Activated naive CD8-positive, alpha-beta T cell treated with anti-CD3 and anti-CD28 coated beads, Interleukin-2, amount 10 ng/mL, durations not matched to agents 7 days and 5 days (primary cell): ENCODE results near the gene DOCK11. TPM values are rescaled to one million over a fixed set of nuclear protein-coding genes. Genes with fewer than 3 reads are reported as not detected.
A peak's percentile ranks its signal among the peaks of the same experiment; 100 is the strongest.
"Not testable (repeated sequence)": the region's sequence is repeated elsewhere in the genome, so short reads cannot be mapped to it uniquely, and the experiment has no call there.

Experiments used
- ATAC-seq: fragments of 150-1000 bp; cut with Tn5 transposase; one replicate; pipeline ENCODE4 v1.10.0; 2021; ENCODE audit warnings: low read depth, moderate library complexity
- POLR2A ChIA-PET: fragments of 350-600 bp; sonication (Branson Sonifier 250); formaldehyde crosslinking; loops from one replicate; lab custom pipeline; 2021; ENCODE audit warnings: antibody characterized with exemption; lab: Charles Lee
- DNase-seq: peaks from one replicate; pipeline ENCODE4 v3.0.0; 2021
- H3K27ac Mint-ChIP-seq: one replicate; pipeline ENCODE4 v1.8.0; 2022; ENCODE audit warnings: mild to moderate bottlenecking, mixed read lengths
- H3K27me3 Mint-ChIP-seq: one replicate; pipeline ENCODE4 v1.8.0; 2022; ENCODE audit warnings: mild to moderate bottlenecking, moderate library complexity, mixed read lengths
- H3K36me3 Mint-ChIP-seq: one replicate; pipeline ENCODE4 v1.8.0; 2021; ENCODE audit warnings: mild to moderate bottlenecking, mixed read lengths
- H3K4me1 Mint-ChIP-seq: one replicate; pipeline ENCODE4 v1.8.0; 2021; ENCODE audit warnings: mixed read lengths
- H3K4me3 Mint-ChIP-seq: one replicate; pipeline ENCODE4 v1.8.0; 2022; ENCODE audit warnings: mild to moderate bottlenecking, moderate library complexity, mixed read lengths
- H3K9me3 Mint-ChIP-seq: one replicate; pipeline ENCODE4 v1.8.0; 2021; ENCODE audit warnings: mixed read lengths
- total RNA-seq, 2 experiments: library from RNA; stranded (reverse); gene quantifications; one replicate each; pipeline ENCODE4 v1.2.3, GENCODE V29; 2021

DOCK11 gene
- total RNA-seq, 2 experiments from 2014 or later: 71.9 to 80.4 TPM

DNA sequence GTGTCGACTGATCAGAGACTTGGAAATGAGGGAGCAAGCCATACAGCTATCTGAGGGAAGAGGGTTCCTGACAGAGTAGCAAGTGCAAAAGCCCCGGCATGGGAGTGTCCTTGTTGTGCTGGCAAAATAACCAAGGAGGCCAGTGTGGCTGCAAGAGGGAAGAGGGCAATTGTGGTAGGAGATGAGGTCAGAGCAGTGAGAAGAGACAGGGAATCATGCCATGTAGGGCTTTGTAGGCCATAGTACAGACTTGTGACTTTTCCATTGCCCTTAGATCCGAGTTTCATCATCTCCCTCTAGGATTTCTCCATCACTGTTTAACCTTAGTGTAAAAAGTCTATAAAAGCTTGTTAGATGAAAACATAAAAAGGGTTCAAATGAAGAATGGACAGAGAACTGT is 76.2 kb downstream of the DOCK11 start:
- H3K27ac Mint-ChIP-seq: no peak overlapping the region
- no peaks in the 10 kb centered on the region for H3K27me3 Mint-ChIP-seq
- H3K4me1 Mint-ChIP-seq: no peaks in the 10 kb centered on the region
- H3K9me3 Mint-ChIP-seq: no peaks in the 10 kb centered on the region
- DNase-seq (no peak), ATAC-seq (no peak)
- peaks cover 18% of the 10 kb centered on the region for H3K36me3 Mint-ChIP-seq
- H3K4me3 Mint-ChIP-seq: no peak overlapping the region
- POLR2A ChIA-PET: no interaction called here

DNA sequence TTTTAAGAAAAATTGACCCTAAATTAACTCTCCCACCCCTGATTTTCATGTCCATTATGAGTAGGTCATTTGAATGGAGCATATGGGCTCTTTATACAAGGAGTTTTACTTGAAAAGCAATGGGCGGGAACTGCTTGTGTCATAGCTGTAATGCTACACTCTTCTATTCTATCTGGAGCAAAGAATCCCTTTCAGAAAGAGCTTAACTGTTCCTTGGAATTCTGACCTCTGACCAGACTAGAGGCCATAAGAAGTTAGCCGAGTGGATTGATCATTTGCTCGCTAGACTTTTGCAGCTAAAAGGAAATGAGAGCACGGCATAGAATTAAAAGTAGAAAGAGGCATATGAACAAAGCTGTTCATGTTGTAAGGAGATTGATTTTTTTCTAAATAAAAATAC is 79.1 kb downstream of the DOCK11 start:
- POLR2A ChIA-PET: no interaction called here
- Mint-ChIP-seq H3K27ac (no peak overlapping the region), H3K9me3 (no peaks in the 10 kb centered on the region), H3K36me3 (peaks cover 17% of the 10 kb centered on the region), H3K27me3 (no peaks in the 10 kb centered on the region), H3K4me3 (no peak overlapping the region), H3K4me1 (no peaks in the 10 kb centered on the region)
- DNase-seq (no peak), ATAC-seq (no peak)

DNA sequence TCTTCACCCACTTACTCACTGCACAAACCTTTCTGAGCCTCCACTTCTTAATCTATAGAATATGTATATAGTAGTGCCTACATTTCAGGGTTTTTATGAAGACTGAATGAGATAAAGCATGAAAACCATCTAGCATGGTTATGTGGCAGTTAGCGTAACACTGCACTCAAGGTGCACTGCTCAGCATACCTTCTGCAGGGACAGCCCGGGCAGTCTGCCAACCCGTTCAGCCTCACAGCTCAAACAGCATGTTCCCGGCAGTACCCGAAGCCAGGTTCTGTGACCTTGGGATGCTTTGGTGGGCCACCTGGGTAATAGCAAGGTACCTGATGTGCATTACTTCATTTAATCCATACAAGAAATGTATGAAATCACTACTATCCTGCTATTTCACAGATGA is 81.4 kb downstream of the DOCK11 start:
- no peak overlapping the region for H3K4me3 Mint-ChIP-seq
- ATAC-seq (no peak), DNase-seq (no peak)
- no peak overlapping the region for H3K27ac Mint-ChIP-seq
- POLR2A ChIA-PET: no interaction called here
- H3K36me3 Mint-ChIP-seq: peaks cover 16% of the 10 kb centered on the region
- H3K4me1 Mint-ChIP-seq: no peaks in the 10 kb centered on the region
- H3K27me3 Mint-ChIP-seq: no peaks in the 10 kb centered on the region
- H3K9me3 Mint-ChIP-seq: no peaks in the 10 kb centered on the region

DNA sequence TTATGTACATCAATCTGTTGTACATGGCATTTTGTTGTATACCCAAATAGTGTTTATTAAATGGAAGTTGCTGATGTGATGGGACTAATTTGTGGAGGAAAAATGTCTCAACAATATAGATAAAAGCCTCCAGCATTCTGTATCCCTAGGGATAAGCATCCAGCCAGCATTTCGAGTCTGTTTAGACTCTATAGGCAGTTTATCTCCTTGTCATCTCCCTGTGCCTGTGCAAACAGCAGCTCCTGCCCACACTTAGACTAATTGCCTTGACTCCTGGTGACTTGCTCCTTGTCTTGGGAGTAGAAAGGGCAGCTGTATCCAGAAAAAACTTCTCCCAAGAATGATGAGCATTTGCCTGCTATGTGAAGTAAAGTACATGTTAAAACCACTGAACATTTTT is 83.8 kb downstream of the DOCK11 start:
- H3K9me3 Mint-ChIP-seq: no peaks in the 10 kb centered on the region
- no peaks in the 10 kb centered on the region for H3K4me1 Mint-ChIP-seq
- DNase-seq: no peak
- no peak overlapping the region for H3K4me3 Mint-ChIP-seq
- H3K36me3 Mint-ChIP-seq: peaks cover 19% of the 10 kb centered on the region
- no peaks in the 10 kb centered on the region for H3K27me3 Mint-ChIP-seq
- POLR2A ChIA-PET: no interaction called here
- ATAC-seq: no peak
- H3K27ac Mint-ChIP-seq: no peak overlapping the region

DNA sequence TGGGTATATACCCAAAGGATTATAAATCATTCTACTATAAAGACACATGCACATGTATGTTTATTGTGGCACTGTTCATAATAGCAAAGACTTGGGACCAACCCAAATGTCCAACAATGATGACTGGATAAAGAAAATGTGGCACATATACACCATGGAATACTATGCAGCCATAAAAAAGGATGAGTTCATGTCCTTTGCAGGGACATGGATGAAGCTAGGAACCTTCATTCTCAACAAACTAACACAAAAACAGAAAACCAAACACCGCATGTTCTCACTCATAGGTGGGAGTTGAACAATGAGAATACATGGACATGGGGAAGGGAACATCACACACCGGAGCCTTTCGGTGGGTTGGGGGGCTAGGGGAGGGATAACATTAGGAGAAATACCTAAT is 87.3 kb downstream of the DOCK11 start:
- DNase-seq, H3K4me1 Mint-ChIP-seq, H3K9me3 Mint-ChIP-seq, H3K27me3 Mint-ChIP-seq, H3K27ac Mint-ChIP-seq, POLR2A ChIA-PET, ATAC-seq, H3K4me3 Mint-ChIP-seq: not testable (repeated sequence)
- peaks cover 29% of the 10 kb centered on the region for H3K36me3 Mint-ChIP-seq

DNA sequence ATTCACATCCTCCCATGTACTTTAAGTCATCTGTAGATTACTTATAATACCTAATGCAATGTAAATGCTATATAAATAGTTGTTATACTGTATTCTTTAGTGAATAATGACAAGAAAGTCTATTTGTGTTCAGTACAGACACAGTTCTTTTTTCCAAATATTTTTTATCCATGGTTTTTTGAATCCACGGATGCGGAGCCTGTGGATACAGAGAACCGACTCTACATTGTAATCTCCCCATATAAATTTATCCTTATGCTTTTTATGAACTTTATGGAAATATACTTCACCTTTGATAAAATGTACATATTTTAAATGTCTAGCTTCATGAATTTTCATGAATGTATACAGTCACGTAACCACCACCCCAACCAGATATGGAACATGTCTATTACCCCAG is 88.2 kb downstream of the DOCK11 start:
- no peak for ATAC-seq
- DNase-seq: no peak
- H3K27ac Mint-ChIP-seq: no peak overlapping the region
- H3K9me3 Mint-ChIP-seq: no peaks in the 10 kb centered on the region
- H3K36me3 Mint-ChIP-seq: peaks cover 28% of the 10 kb centered on the region
- no peaks in the 10 kb centered on the region for H3K27me3 Mint-ChIP-seq
- POLR2A ChIA-PET: no interaction called here
- H3K4me3 Mint-ChIP-seq: no peak overlapping the region
- peaks cover 2% of the 10 kb centered on the region for H3K4me1 Mint-ChIP-seq

DNA sequence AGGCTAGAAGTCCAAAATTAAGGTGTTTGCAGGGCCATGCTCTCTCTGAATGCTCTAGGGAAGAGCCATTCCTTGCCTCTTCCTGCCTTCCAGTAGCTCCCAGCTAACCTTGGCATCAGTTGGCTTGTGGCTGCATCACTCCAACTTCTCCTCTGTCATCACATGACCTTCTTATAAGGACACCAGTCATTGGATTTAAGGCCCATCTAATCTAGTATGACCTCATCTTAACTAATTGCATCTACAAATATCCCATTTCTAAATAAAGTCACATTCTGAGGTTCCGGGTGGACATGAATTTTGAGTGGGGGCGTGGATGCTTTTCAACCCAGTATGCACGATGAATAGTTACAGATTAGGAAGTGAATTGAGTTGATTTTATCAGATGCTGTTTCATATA is 89.7 kb downstream of the DOCK11 start:
- DNase-seq: no peak
- no peak overlapping the region for H3K4me3 Mint-ChIP-seq
- no peaks in the 10 kb centered on the region for H3K27me3 Mint-ChIP-seq
- ATAC-seq: no peak
- POLR2A ChIA-PET: no interaction called here
- peaks cover 2% of the 10 kb centered on the region for H3K4me1 Mint-ChIP-seq
- H3K27ac Mint-ChIP-seq: no peak overlapping the region
- no peaks in the 10 kb centered on the region for H3K9me3 Mint-ChIP-seq
- H3K36me3 Mint-ChIP-seq: peaks cover 24% of the 10 kb centered on the region

DNA sequence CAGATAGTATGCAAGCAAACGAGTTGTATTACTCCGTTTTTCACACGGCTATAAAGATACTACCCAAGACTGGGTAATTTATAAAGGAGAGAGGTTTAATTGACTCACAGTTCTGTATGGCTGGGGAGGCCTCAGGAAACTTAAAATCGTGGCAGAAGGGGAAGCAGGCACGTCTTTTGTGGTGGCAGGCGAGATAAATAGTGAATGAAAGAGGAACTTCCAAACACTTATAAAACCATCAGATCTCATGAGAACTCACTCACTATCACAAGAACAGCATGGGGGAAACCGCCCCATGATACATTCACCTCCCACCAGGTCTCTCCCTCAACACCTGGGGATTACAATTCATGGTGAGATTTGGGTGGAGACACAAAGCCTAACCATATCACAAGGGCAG is 90.6 kb downstream of the DOCK11 start:
- H3K4me1 Mint-ChIP-seq, ATAC-seq, POLR2A ChIA-PET, H3K27me3 Mint-ChIP-seq, DNase-seq, H3K9me3 Mint-ChIP-seq, H3K27ac Mint-ChIP-seq, H3K4me3 Mint-ChIP-seq: not testable (repeated sequence)
- H3K36me3 Mint-ChIP-seq: peaks cover 26% of the 10 kb centered on the region

DNA sequence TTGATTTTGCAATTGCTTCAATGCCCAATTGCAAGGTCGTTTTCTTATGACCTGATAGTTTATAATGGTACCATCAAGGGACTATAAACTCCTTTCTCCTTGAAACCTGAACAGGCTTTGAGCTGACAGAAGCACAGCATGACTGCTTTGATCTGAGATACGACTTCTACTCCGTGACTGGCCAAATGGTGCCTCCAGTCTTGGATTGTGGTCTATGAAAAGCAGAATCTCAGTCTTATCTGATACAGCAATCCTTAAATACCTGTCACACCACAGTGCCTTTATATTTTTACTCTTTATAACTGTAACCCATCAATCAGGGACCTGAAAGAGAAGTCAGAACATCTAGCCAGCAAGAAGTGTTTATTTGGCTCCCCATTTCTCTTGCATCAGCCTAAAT is 93.1 kb downstream of the DOCK11 start:
- no peaks in the 10 kb centered on the region for H3K27me3 Mint-ChIP-seq
- no peak overlapping the region for H3K27ac Mint-ChIP-seq
- peaks cover 2% of the 10 kb centered on the region for H3K4me1 Mint-ChIP-seq
- no peaks in the 10 kb centered on the region for H3K9me3 Mint-ChIP-seq
- H3K4me3 Mint-ChIP-seq: no peak overlapping the region
- POLR2A ChIA-PET: no interaction called here
- DNase-seq (no peak), ATAC-seq (no peak)
- H3K36me3 Mint-ChIP-seq: peaks cover 21% of the 10 kb centered on the region

DNA sequence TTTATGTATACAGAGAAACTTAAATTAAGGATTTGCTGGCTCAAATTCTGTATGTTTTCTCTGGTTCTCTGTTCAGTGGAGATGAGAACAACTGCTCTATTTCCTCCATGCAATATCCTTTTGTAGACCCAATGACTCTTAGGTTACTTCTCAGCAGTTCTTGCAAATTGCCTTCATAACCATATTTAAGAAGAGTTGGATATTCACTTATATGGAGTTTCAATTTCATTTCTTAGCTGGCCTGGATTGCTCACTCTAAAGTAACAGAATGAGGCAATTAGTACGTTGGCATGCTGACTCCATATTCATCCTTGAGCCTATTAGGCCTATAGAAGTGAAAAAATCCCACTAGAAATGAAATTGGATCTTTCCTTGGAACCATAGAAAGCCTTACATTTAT is 93.6 kb downstream of the DOCK11 start:
- Mint-ChIP-seq H3K4me1 (peaks cover 2% of the 10 kb centered on the region), H3K27ac (no peak overlapping the region), H3K27me3 (no peaks in the 10 kb centered on the region), H3K4me3 (no peak overlapping the region), H3K36me3 (peaks cover 21% of the 10 kb centered on the region), H3K9me3 (no peaks in the 10 kb centered on the region)
- POLR2A ChIA-PET: no interaction called here
- DNase-seq (no peak), ATAC-seq (no peak)

DNA sequence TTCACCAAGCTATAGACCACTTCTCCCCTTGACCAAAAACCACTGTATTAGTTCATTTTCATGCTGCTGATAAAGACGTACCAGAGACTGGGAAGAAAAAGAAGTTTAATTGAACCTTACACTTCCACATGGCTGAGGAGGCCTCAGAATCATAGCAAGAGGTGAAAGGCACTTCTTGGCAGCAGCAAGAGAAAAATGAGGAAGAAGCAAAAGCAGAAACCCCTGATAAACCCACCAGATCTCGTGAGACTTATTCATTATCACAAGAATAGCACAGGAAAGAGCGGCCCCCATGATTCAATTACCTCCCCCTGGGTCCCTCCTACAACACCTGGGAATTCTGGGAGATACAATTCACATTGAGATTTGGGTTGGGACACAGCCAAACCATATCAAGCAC is 97.8 kb downstream of the DOCK11 start:
- no peaks in the 10 kb centered on the region for H3K9me3 Mint-ChIP-seq
- no peak overlapping the region for H3K27ac Mint-ChIP-seq
- POLR2A ChIA-PET: no interaction called here
- H3K36me3 Mint-ChIP-seq: peaks cover 18% of the 10 kb centered on the region
- H3K4me3 Mint-ChIP-seq: no peak overlapping the region
- no peak for ATAC-seq
- peaks cover 4% of the 10 kb centered on the region for H3K4me1 Mint-ChIP-seq
- DNase-seq: no peak
- H3K27me3 Mint-ChIP-seq: no peaks in the 10 kb centered on the region

DNA sequence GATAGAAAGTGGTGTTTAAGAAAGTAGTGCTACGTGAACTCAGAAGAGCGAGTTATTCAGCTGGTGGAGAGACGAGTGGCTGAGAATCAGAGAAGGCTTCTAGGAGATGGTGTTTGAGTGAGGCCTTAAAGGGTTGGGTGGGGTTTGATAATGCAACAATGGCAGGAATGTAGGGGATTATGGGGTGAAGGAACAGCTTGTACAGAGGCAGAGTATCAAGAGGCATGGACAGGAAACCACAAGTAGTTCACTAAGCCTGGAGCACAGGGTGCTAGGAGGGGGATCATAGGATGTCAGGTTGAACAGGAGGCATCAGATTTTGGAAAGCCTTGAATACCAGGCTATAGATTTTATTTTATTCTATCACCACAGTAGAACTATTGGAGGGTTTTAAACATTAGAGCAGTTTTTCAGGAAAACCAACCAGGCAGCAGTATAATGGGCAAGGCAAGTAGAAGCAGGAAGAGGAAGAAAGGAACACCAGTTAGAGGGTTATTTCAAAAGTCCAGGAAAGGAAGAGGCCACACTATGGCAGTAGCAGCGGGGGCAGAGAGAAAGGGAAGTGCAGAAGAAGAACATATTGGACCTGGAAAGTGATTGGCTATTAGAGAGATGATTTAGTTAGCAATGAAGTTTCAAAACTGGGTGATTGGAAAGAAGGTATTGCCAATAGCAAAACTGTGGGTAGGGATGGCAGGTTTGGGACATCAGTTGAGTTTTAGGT is 99.2 kb downstream of the DOCK11 start:
- DNase-seq: no peak
- Mint-ChIP-seq H3K27ac (peak overlapping the region; percentile 32), H3K27me3 (no peaks in the 10 kb centered on the region), H3K9me3 (no peaks in the 10 kb centered on the region), H3K4me3 (no peak overlapping the region), H3K36me3 (peaks cover 18% of the 10 kb centered on the region), H3K4me1 (peaks cover 4% of the 10 kb centered on the region)
- POLR2A ChIA-PET: no interaction called here
- ATAC-seq: no peak

DNA sequence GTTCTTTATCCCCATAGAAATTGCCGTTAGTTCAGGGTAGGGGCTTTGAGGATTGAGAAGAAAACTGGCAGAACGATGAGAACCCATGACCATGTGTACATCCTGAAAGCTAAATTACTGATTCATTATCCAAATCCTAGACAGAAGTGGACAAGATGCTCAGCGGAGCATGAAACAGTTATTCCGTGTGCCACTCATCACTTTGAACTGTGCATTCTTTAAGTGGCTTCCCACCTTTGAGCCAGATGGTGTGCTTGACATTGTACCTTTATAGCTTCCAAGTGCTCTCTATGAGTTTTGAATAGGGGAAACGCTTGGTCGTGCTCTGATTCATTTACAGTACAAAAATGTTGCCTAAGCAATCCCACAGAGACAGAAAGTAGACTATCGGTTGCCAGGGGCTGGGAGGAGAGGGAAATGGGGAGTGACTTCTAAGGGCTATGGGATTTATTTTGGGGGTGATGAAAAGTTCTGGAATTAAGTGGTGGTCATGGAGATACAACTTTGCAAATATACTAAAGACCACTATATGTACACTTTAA is 100.0 kb downstream of the DOCK11 start:
- POLR2A ChIA-PET: no interaction called here
- peaks cover 16% of the 10 kb centered on the region for H3K36me3 Mint-ChIP-seq
- ATAC-seq (no peak), DNase-seq (no peak)
- no peaks in the 10 kb centered on the region for H3K9me3 Mint-ChIP-seq
- H3K4me1 Mint-ChIP-seq: peaks cover 4% of the 10 kb centered on the region
- no peak overlapping the region for H3K27ac Mint-ChIP-seq
- H3K4me3 Mint-ChIP-seq: no peak overlapping the region
- no peaks in the 10 kb centered on the region for H3K27me3 Mint-ChIP-seq

DNA sequence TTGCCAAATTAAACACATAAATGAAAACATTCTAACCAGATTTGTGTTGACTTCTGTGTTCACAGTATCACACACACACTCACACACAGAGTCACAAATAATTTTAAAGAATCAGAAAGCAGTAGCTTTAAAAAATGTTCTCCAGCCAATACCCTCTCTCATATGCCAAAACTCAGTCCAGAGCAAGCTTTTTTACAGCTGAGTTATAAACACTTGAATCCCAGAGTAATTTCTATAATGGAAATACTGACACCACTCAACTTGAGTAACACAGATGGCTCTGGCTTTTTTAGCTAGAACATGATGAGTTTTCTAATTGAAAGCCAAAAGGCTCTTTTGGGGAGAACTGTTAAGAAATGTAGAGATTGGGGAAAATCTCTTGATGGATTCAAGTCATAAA is 100.8 kb downstream of the DOCK11 start:
- H3K9me3 Mint-ChIP-seq: no peaks in the 10 kb centered on the region
- peaks cover 4% of the 10 kb centered on the region for H3K4me1 Mint-ChIP-seq
- H3K4me3 Mint-ChIP-seq: no peak overlapping the region
- H3K36me3 Mint-ChIP-seq: peaks cover 11% of the 10 kb centered on the region
- DNase-seq: no peak
- H3K27me3 Mint-ChIP-seq: no peaks in the 10 kb centered on the region
- ATAC-seq: no peak
- H3K27ac Mint-ChIP-seq: no peak overlapping the region
- POLR2A ChIA-PET: no interaction called here
